Vagina (tissue), 2 donors: ENCODE data around the gene MAB21L4.

Experiments
- CTCF ChIP-seq, 3 experiments: fragments of 450-650 bp in 2 of 3; fragments of 200-600 bp in 1 of 3; sonication (generic) in 1 of 3; IDR thresholded peaks; one replicate each; pipeline ENCODE4 v1.5.1; 2017 to 2019; ENCODE audit warnings: antibody characterized with exemption in 3 of 3, mild to moderate bottlenecking in 2 of 3, moderate library complexity in 2 of 3
- POLR2A ChIP-seq, 2 donors: fragments of 450-650 bp; IDR thresholded peaks; one replicate each; pipeline ENCODE4 v1.6.1; 2017; ENCODE audit warnings: antibody characterized with exemption in 2 of 2, mild to moderate bottlenecking in 2 of 2, moderate library complexity in 2 of 2
- POLR2AphosphoS5 ChIP-seq, 2 donors: sonication (generic); formaldehyde crosslinking; IDR thresholded peaks; one replicate each; pipeline ENCODE4 v1.9.0; 2017; ENCODE audit warnings: antibody characterized with exemption in 2 of 2, mild to moderate bottlenecking in 2 of 2, low read depth in 1 of 2; ENCODE audit not compliant: insufficient read depth in 1 of 2

GRCh38 chr2:240858321-240858720, 37.6 kb downstream of the MAB21L4 start:
- TF ChIP-seq CTCF (IDR thresholded peaks at IDR 0.05) (no peak), POLR2AphosphoS5 (IDR thresholded peaks at IDR 0.05; ENCODE audit: insufficient read depth in 1 of 2, low read depth in 1 of 2) (no peak), POLR2A (IDR thresholded peaks at IDR 0.05) (no peak)
